Endothelial cell of umbilical vein (primary cell): Measurements from ENCODE around the gene SMAD1.

ENCODE experiments used
- CTCF ChIP-seq, 2 donors: IDR thresholded peaks; 1 replicate in 1 of 2; 2 replicates in 1 of 2; pipeline ENCODE4 v1.5.1; 2011; ENCODE audit warnings: low read length in 2 of 2, mild to moderate bottlenecking in 2 of 2, moderate library complexity in 2 of 2, control low read depth in 1 of 2, inconsistent platforms in 1 of 2, low read depth in 1 of 2; ENCODE audit not compliant: insufficient read depth in 1 of 2; ENCODE audit errors: extremely low read depth in 1 of 2
- EZH2 ChIP-seq: IDR thresholded peaks from 2 replicates; pipeline ENCODE4 v1.6.1; 2012; ENCODE audit warnings: borderline replicate concordance, low read depth, mild to moderate bottlenecking, moderate library complexity, low read length, inconsistent platforms; ENCODE audit not compliant: severe bottlenecking
- JUN ChIP-seq: IDR thresholded peaks from 2 replicates; pipeline ENCODE4 v1.6.1; 2011; ENCODE audit warnings: borderline replicate concordance, low read depth; ENCODE audit not compliant: insufficient read length, insufficient read depth
- MAX ChIP-seq: IDR thresholded peaks from 2 replicates; pipeline ENCODE4 v1.6.1; 2011; ENCODE audit not compliant: insufficient read depth, insufficient read length
- POLR2A ChIP-seq: IDR thresholded peaks from 2 replicates; pipeline ENCODE4 v1.6.1; 2012; ENCODE audit warnings: low read depth, mild to moderate bottlenecking, control low read depth, low read length
- POLR2AphosphoS5 ChIP-seq: IDR thresholded peaks from 2 replicates; pipeline ENCODE4 v1.6.1; 2012; ENCODE audit warnings: low read depth, mild to moderate bottlenecking, control low read depth, low read length, moderate library complexity; ENCODE audit not compliant: insufficient read depth

GRCh38 chr4:145545031-145545430 lies 63.4 kb downstream of the SMAD1 start:
- no peak for TF ChIP-seq POLR2A
- TF ChIP-seq MAX: no peak
- TF ChIP-seq CTCF (IDR thresholded peaks at IDR 0.05; ENCODE audit: extremely low read depth in 1 of 2, insufficient read depth in 1 of 2, low read depth in 1 of 2, low read length in 2 of 2): no peak
- TF ChIP-seq JUN: no peak
- TF ChIP-seq EZH2: no peak
- TF ChIP-seq POLR2AphosphoS5: no peak
